GM18870 (cell line): Measurements from ENCODE around the gene IL1B.

Source experiments
- ATAC-seq: cut with Tn5 transposase; IDR thresholded peaks from one replicate; pipeline ENCODE4 v1.9.1; 2021; ENCODE audit warnings: moderate library complexity; ENCODE audit not compliant: unreplicated experiment

Gene IL1B

DNA sequence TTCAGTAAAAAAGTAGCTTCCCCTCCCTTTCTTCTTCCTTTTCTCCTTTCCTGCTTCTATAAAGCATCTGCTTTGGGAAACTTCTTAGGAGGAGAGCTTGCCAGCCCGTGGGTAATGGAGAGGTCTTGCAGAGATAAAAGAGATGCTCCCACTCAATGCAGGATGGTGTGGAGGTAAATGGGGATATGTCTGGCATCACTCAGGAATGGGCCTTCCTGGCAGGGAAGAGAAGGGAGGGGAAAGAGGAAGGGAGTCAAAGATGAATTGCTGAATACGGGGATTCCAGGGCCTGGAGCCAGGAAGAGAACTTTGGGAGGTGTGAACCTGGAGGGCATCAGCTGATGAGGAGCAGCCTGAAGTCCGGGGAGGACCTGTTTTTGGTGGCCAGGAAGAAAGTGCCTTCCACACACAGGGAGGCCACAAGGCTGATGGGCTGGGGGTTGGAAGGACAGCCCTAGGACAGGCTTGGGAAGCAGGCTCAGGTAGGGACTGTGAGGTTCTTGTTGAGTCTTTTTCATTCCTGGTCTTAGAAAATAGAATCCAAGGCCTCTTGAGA is 25.2 kb downstream of the IL1B start:
- no peak for ATAC-seq

DNA sequence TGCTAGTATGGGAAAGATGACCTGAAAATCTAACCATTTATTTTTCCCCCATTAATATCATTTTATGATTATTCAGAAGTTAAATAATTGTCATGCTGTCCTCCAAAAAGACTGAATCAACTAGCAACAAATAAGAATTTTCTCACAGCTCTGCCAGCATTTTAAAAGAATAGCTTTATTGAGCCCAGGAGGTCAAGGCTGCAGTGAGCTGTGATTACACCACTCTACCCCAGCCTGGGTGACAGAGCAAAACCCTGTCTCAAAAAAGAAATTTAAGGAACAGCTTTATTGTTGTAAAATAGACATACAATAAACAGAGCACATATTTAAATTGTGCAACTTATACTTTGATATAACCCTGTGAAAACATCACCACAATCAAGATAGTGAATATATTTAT is 27.5 kb downstream of the IL1B start:
- no peak for ATAC-seq

DNA sequence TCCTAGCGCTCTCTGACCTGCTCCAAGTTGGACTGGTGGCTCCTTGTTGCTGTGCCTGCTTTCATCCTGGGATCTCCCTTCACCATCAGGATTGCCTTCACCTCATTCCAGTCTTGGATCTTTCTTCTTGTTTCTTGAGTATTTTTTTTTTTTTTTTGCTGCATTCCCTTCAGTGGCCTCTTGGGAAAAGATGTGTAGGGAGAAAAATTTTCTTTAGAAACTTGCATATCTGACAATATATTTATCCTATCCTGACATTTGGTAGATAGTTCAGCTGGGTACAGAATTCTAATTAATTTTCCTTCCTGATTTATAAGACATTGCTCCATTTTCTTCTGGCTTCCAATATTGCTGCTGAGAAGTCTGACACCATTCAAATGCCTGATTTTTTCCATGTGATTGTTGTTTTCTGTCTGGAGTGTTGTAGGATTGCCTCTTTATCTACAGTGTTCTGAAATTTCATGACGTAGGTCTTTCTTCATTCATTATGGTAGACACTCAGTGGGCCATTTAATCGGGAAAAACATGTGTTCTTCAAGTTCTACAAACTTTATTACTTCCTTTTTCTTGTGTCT is 29.3 kb downstream of the IL1B start:
- ATAC-seq: no peak

DNA sequence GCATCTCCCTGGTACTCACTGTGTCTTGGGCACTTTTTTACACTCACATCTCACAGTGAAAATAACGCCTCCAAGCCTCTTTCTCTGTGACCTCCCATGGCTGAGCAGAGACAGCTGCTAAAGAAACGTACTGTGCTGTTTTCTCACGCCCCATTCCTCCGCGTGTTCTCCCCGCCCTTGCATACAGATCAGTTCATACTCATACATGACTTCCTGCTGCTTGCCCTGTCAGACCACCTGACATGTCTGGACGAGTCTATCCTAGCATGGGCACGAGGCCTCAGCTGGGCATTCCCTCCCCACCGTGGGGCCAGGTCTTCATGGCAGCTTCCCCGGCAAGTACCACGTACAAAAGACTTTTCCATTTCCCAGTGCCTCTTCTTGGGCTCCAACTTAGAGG is 31.0 kb downstream of the IL1B start:
- ATAC-seq: no peak

DNA sequence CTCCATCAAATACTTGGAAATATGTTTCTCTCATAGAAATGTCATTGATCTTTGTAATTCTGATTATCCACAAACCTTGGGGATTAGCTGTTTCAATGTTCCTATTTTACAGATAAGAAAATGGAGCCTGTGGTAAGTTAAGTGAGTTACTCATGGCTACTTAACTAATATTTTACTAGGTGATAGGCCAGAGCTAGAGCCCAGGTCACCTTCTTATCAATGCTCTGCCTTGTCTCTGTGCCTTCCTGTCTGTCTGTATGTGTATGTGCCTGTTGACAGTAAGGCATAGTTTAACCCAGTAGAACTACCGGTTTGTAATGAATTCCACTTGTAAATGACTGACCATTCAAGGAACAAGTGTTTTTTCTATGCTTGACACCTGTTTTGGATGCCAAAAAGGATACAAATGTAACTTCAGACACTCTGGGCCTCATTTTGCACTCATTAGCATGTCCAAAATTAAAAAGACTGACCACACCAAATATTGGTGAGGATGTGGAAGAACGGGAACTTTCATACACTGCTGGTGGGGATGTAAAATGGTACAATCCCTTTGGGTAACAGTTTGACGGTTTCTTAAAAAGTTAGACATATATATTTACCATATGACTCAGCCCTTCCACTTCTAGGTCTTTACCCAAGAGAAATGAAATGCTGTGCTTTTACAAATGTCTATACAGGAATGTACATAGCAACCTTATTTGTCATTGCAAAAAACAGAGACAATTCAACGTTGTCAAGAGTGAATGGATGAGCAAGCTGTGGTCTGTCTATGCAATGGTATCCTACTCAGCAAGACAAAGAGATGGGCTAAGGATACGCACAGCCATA is 32.7 kb downstream of the IL1B start:
- ATAC-seq: no peak

DNA sequence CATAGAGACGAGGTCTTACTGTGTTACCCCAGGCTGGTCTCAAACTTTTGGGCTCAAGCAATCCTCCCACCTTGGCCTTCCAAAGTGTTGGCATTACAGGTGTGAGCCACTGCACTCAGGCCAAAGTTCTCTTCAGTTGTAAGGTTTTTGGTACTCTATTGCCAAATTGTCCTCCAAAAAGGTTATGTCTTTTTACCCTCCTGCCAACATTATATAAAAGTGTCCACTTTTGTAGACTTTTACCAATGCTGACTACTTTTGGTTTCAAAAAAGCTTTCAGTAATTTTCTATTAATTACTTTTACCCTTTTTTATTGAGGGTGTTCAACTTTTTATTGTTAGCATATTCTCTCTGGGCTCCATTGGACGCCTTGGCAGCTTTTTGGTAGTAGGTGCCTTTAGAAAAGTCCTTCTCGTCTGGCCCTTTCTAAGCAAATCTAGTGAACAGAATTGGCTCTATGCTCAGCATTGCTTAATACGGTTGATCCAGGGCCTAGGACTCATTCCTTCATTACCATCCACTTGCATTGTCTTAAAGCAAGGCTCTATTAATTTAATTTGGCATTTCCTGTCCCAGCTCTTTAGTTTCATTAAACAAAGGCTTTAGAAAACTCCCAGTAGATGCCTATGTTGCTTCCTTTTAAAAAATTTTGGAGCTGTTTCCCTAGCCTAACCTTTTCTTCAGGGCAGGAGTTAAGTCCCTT is 35.5 kb downstream of the IL1B start:
- no peak for ATAC-seq

DNA sequence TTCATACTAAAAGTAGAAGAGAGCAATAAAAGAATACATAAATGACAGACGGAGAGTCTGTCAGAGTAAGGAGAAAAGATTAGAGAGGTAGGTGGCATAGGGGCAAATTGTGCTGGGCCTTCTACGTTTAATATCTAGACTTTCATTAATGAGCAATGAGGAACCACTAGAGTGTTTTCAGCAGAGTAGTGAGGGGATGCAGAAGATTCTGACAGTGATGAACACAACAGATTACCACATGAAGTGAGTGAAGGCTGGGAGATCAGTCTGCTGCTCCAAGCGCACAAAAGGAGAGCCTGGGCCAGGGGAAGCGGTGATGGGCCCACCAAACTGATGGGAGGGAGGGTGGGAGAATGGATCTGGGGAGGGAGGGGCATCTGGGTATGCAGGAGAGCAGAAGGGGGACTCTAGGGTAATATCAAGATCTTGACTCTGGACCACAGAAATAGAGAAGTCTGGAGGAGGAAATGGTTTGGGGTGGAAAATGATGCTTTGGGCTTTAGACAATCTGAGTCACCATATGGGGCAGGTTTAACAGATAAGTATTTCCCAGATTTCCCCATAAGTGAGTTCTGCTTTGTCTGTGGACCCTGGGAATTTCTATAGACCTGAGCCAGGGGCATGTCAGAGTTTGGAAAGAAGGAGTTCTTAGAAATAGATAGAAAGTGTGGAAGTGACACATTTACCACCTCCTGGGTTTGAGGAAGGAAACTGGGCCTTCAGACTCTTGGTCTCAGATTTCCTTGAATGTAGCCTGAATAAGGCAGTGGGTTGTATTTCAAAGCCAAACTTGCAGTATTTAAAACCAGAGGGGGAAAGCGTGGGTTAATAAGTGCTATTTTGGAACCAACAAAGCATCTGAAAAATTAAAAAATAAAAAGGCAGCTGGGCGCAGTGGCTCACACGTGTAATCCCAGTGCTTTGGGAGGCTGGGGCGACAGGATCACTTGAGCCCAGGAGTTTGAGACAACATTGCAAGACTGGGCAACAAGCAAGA is 37.3 kb downstream of the IL1B start:
- ATAC-seq: no peak

DNA sequence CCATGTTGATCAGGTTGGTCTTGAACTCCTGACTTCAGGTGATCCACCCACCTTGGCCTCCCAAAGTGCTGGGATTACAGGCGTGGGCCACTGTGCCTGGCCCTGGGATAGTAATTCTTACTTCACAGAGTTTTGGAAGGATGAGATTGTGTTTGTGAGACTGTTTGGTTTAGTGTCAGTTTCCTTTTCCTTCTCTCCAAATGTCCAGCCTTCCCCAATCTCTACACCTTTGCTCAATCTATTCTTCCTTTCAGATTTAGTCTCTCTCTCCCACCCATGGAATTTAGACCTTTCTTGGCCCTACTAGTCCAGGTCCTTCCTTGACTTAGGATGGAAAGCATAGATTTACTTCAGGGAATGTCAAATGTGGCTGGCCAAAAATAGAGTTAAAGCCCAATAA is 40.1 kb downstream of the IL1B start:
- ATAC-seq: no peak

DNA sequence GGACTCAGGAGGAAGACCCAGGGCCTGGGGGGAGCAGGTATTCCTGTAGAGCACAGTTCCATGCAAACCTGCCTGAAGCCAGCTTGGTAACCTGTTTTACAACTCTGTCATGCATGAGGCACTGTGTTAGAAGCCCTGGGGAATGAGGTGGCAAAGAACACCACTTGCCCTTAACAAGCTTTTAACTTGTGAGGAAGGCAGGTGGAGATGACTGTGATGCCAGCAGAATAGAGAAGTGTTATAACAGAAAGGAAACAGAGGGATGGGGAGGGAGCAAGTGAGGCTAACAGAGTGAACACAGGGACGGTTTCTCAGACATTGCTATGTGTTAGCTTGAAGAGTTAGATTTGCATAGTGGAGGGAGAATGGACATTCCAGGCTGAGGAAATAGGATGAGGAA is 40.8 kb downstream of the IL1B start:
- ATAC-seq: no peak

DNA sequence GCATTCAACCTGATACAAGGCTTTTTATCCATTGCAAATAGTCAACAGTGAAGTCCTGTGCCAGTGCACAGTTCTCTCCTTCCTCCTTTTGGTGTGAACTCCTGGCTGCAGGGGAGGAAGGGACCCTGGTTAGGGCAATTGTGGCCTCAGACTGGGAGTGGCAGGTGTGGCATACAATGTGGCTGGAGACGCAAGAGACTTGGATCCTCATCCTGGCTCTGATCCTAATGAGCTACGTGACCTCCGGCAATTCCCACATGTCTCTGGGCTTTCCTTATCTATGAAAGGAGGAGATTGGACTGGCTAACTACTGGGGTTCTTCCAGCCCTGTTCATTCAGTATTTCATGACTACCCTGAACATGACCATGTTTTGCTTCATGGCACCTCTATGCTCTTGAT is 41.7 kb downstream of the IL1B start:
- no peak for ATAC-seq

DNA sequence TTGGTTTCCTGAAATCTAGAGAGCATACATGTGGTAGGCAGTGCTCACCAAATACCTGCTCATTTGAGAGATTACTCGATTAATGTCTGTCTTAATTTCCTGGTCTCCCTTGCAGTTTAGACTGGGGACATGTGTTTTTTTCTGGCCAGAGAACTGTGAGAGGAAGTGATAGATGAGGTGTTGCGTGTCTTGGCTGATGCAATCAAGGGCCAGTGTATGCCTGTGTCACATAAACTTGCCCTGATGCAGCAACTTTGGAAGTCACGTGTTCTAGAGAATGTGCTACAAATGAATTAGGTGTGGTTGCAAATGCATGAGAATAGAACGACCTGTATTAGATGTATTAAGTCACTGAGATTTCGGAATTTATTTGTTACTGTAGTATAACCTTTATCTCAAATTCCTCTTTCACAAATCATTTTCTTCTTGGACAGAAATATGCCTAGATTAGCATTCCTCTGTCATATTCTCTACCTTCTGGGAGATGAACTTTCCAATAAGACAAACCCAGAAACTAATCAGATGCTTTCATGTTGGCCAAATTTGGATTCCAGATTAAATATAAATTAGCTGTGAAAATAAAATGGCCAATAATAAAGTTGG is 42.3 kb downstream of the IL1B start:
- ATAC-seq: no peak

DNA sequence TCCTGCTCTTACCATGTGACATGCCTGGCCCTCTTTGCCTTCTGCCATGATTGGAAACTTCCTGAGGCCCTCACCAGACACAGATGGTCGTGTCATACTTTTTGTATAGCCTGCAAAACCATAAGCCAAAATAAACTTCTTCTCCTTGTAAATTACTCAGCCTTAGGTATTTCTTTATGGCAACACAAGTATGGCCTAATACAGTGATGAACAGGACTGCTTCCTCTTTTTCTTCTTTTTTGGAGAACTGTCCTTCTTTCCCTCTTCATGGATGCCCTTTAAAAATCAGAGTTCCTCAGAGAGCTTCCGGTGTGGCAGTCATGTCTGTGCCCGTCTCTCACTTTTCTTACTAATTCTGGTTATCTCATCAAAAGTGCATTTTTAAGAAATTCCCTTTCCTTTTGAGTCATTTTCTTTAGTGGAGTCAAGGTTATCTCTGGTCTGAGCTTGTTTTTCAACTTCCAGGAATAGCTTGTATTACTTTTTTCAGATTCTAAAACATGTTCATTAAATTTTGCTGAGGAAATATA is 43.1 kb downstream of the IL1B start:
- ATAC-seq: no peak

DNA sequence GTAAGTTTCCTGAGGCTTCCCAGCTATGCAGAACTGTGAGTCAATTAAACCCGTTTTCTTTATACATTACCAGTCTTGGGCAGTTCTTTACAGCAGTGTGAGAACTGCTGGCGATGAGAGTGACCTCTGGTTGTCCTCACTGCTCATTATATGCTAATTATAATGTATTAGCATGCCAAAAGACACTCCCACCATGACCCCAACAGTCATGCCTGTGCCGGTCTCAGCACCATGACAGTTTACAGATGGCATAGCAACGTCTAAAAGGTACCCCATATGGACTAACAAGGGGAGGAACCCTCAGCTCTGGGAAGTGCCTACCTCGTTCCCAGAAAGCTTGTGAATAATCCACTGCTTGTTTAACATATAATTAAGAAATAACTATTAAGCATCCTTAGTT is 44.2 kb downstream of the IL1B start:
- no peak for ATAC-seq

DNA sequence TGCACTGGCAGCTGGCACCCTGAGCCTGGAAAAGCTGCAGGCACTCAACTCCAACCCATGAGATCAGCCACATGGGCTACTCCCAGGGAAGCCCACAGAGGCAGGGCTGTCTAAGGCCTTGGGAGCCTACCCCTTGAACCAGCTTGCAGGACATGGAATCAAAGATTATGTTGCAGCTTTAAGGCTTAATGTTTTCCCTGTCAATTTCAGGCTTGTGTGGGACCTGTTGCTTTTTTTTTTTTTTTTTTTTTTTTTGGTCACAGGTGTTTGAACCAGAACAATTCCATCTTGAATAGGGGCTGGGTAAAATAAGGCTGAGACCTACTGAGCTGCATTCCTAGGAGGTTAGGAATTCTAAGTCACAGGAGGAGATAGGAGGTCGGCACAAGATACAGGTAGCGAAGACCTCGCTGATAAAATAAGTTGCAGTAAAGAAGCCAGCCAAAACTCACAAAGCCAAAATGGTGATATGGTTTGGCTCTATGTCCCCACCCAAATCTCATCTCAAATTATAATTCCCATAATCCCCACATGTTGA is 44.8 kb downstream of the IL1B start:
- ATAC-seq: no peak

DNA sequence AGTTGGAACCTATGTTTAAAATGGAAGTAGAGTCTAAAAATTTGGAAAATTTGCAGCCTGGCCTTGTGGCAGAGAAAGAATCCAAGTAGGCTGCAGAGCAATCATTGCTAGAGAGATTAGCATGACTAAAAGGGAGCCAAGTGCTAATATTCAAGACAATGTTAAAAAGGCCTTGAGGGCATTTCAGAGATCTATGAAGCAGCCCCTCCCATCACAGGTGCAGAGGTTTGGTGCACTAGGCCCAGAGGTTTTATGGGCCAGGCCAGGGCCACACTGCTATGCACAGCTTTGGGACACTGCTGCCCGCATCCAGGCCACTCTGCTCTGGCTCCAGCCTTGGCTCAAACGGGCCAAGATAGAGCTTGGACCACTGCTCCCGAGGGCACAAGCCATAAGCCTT is 45.6 kb downstream of the IL1B start:
- no peak for ATAC-seq

DNA sequence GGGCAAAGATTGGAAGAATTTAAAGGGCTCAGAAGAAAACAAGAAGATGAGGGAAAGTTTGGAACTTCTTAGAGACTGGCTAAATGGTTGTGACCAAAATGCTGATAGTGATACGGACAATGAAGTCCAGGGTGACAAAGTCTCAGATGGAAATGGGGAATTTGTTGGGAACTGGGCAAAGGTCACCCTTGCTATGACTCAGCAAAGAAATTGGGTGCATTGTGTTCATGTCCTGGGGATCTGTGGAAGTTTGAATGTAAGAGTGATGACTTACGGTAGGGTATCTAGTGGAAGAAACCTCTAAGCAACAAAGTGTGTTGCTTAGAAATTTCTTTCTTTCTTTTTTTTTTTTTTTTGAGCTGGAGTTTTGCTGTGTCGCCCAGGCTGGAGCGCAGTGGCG is 46.3 kb downstream of the IL1B start:
- no peak for ATAC-seq

DNA sequence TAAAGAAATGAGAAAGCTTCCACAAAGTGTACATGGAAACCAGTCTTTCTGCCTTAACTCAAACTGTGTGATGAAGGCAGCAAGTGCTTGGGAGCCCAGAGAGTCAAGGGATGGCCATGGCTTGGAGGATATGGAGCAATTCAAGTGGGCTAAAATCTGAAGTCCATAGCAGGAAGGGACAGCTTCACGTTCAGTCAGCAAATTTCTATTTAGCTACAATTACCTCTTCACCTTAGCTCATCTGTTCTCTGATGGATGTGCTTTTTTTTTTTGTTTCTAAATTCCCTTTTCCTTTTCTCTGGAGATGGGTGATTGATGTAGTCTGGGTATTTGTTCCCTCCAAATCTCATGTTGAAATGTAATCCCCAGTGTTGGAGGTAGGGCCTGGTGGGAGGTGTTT is 47.4 kb downstream of the IL1B start:
- no peak for ATAC-seq

DNA sequence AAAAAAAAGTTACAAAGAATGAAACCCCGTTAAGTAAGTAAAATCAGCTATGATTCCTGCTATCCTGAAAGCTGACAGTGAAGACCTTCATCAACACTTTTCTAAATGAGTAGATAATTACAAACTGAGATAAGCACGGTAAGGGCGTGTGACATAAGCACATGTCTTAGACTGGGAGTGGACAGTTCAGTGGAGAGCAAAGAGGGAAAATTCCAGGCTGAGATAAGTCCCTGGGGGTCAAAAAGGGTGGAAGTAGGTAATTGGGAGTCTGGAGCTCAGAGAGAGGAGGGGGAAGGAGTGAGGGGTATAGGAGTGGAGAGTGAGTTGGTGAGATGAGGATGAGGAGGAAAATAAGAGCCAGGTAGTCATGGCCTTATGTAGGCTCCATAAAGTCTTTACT is 47.9 kb downstream of the IL1B start:
- ATAC-seq: no peak

DNA sequence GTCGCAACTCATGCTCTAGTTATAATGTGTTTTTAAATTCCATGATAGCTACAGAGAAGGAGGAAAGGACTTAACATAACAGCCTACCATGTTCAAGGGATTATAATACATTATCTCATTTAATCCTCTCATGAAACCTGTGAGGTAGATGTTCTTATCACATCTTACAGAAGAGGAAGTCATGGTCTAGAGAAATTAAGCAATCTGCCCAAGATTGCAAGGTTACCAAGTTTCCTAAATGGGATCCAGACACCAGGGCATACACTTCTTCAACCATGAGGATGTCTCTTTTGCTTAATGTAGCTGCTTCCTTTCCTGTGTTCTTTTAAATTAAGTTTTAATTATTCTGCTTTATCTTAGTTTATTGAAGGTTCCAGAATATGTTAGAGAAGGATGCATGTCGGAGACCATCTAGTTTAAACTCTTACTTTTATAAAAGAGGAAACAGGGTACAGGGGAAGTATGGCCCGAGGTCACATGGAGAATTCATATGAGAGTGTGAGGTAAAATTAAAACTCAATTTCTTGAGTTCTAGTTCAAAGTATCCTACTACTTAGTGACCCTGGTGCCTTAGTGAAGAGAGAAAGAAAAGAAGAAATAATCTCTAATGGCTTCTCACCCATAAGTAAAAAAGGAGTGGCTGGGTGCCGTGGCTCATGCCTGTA is 48.7 kb downstream of the IL1B start:
- ATAC-seq: no peak
